ENCODE data around the gene LCLAT1.
A peak's percentile ranks its signal among the peaks of the same experiment; 100 is the strongest.
"Not testable (repeated sequence)": the region's sequence is repeated elsewhere in the genome, so short reads cannot be mapped to it uniquely, and the experiment has no call there.

The LCLAT1 gene

DNA sequence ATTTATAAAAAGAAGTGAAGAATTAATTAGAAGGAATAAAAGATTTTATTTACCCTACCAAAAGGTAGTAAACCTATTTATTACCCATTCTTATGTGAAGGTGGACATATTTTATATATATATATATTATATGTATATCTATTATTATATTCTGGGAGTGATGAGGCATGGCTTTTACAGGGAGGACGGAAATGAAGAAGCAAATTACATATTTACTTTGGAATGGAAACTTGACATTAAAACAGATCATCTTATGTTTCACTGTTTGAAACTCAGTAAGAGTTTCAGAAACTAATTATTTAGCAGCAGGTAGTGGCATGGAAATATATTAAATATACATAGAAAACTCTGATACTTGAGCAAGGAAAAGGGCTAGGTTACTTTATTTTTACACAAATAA is 143.4 kb downstream of the LCLAT1 start:
- DNase-seq (ENCODE audit: low spot score) = no peak

DNA sequence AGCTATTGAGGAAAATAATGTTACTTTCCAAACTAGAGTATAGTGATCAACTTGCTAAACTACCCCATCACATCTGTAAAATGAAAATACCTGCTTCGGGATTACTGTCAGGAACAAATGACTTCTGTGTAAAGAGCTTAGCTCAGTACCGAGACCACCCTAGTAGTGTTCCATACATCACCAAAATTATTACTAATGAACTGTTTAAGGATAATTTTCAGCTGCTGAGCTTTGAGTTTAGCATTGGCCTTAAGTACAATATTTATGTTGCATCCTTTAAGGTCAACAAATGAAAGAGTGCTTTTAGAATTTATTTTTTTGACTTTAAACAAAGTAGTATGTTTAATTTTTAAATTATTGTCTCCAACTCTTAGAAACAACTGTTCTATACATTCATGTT is 144.1 kb downstream of the LCLAT1 start:
- no peak for DNase-seq (ENCODE audit: low spot score)

DNA sequence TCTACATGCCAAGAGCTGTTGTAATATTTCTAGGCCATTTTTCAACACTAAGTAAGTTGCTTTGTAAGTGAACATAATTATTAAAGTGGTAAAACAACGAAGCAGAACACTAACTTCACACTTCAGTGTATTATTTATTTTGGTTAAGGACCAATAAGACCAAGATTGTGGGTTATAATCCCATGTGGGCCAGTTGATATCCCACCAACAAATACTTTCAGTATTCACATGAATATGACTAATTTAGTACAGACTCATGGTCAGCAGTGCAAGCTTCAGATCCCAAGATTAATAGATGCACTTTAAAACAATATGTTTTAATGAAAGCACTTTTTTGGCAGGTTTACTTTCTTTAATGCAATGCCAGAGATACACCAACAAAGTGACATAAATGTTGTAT is 154.3 kb downstream of the LCLAT1 start:
- DNase-seq (ENCODE audit: low spot score) = no peak

DNA sequence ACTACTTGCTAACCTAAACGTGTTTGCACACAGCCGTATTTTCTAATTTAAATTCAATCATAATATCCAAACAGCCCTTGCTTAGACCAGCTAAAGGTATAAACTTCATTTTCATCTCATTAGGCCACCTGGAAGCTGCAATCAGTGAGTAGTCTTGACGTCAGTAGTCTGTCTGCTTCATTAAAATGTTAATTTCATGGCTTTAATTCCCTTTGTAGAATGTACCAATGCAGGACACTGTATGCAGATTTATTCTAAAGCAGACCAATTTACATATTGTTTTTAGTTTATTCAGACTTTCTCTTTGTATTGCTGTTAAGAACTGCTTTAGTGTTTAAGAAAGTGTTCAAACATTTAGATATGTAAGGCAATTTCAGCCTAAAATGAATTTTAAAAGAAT is 158.2 kb downstream of the LCLAT1 start:
- DNase-seq (ENCODE audit: low spot score) = no peak

DNA sequence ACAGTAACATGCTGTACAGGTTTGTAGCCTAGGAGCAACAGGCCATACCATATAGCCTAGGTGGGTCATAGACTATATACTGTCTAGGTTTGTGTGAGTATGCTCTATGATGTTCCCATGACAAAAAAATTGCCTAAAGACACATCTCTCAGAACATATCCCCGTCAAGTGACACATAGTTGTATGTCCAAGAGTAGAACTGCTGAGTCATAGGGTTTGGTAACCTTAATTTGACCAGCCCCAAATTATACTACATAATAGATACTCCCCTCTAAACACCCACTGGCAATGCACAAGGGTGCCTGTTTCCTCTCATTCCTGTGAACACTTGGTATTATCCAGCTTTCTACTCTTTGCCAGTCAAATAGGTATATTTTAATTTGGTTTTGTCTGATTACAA is 161.6 kb downstream of the LCLAT1 start:
- no peak for DNase-seq (ENCODE audit: low spot score)

DNA sequence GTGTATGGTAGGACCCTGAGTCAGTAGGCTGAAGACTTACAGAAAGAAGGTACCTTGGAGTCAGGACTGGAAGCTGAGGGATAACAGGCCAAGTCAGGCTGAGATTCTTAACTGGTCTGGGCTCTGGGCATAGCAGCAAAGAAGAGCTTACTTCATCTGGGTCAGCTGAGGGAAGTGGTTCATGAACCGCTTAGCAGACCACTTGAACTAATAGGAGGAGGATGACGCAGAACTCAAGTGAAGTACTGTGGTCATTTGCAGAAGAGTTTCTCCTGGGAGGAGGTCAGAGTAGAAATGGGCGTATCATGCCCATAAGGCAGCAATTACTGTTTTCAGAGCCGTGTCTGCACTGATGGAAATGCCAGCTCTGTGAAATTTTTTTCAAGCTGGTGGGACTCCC is 164.5 kb downstream of the LCLAT1 start:
- DNase-seq (ENCODE audit: low spot score) = no peak

DNA sequence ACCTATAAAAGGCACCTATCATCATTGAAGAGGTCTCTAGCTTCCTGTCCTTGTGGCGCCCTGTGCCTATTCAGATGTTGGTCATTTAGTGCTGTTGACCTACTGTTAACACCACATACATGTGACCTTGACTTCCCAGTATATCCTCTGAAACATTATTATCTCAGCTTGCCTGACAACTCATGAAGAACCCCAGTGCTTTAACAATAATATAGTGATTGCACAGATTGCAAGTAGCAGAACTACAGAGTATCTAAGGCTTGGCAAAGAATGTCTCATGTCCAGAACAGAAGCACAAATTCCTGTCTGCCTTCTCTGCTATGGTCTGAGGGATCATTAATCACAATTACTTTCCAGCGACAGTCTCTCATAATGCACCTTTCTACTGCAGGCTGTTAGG is 165.3 kb downstream of the LCLAT1 start:
- DNase-seq (ENCODE audit: low spot score) = no peak

DNA sequence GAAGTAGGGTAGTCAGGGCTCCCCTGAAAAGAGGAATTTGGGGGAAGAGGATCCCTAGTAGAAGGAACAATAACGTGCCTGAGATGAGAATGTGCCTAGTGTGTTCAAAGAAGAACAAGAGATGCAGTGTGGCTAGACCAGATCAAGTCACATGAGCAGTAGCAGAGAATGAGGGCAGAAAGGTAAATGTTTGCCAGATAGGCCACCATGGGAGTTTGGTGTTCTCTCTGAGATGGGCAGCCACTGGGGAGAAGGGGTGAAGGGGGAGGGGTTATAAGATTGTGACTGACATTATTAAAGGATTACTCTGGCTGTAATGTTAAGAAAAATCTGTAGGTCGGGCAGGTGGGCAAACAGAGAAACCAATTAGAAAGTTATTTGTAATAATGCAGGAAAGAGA is 166.0 kb downstream of the LCLAT1 start:
- no peak for DNase-seq (ENCODE audit: low spot score)

DNA sequence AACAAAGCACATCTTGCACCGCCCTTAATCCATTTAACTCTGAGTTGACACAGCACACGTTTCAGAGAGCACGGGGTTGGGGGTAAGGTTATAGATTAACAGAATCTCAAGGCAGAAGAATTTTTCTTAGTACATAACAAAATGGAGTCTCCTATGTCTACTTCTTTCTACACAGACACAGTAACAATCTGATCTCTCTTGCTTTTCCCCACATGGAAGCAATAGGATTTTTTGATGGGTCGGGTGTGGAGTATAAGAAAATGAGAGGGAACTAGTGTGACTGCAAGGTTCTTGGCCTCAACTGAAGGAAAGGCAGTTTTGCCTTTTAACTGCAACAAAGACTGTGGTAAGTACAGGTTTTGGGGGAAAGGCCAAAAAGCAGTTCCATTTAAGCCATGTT is 167.2 kb downstream of the LCLAT1 start:
- not testable (repeated sequence) for DNase-seq (ENCODE audit: low spot score)

DNA sequence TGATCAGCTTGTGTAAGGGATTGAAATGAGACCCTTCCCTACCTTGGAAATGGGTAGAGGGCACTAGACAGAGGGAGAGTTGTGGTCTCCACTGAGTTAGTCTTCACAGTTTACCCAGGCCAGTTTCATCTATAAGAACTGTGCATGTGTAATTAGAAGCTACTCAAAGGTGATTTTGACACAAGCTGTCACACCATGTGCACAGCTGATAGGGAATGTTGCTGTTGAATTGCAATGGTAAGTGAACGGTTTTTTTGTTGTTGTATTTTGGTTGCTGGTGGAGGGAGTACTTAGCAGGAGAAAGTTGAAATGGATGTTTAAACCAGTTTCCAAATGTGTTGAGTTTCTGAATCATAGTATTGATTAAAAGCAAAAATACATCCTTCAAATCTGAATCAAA is 168.9 kb downstream of the LCLAT1 start:
- no peak for DNase-seq (ENCODE audit: low spot score)

DNA sequence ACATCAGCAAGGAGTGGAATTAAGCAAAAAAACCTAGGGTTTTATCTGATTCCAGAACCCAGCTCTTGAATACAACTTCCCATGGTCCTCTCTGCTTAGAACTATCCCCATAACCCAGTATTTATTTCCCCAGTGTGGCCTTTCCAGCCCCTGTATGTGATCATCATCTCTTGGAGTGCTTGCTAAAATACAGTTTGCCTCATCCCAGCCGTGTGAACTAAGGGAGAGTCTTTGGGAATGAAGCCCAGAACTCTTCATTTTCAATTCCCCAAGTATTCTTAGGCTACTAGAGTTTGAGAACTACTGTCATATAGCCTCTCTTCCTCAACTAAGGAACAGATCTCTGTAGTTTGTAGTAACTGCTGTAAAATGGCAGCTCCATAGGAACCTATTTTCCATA is 173.1 kb downstream of the LCLAT1 start:
- no peak for DNase-seq (ENCODE audit: low spot score)

DNA sequence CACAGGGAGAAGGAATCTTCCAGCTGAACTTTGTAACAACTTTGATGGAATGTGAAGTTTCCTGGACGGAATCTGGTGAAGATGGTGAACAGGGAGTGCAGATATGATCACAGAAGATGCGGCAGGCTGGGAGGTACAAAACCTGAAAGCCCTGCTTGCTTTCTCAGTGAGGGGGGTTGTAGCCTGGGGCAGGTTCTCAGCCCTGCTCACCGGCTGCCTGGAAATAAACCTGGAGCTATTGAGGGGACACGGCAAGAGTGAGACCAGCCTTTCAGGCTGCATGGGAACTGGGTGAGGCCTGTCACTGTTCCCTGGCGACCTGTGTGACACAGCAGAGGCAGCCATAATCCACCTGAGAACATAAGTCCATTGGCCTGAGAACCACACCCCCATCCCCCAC is 174.8 kb downstream of the LCLAT1 start:
- no peak for DNase-seq (ENCODE audit: low spot score)

DNA sequence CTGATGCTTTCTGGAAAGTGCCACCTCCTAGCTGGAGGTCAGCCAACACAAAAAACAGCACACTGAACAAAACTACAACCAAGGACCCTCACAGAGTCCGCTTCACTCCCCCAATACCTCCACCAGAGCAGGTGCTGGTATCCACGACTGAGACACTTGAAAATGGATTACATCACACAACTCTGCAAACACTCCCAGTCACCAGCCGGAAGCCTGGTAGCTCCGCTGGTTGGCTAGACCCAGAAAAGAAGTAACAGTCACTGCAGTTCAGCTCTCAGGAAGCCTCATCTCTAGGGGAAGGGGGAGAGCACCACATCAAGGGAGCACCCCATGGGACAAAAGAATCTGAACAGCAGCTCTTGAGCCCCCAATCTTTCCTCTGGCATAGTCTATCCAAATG is 175.4 kb downstream of the LCLAT1 start:
- no peak for DNase-seq (ENCODE audit: low spot score)

DNA sequence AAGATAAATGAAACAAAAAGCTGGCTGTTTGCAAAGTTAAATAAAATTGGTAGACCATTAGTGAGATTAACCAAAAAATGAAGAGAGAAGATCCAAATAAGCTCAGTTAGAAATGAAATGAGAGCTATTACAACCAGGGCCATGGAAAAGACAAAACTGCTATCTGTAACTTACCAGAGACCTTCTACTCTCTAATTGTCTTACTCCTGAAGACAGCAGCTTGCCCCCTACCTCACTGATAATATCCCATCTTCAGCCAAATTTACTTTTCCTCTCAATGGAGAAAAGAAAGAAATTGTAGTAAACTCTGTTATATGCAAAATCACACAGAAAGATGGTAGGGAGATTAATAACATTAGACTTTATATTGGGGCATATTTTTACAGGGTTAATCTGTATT is 178.2 kb downstream of the LCLAT1 start:
- DNase-seq (ENCODE audit: low spot score) = no peak

DNA sequence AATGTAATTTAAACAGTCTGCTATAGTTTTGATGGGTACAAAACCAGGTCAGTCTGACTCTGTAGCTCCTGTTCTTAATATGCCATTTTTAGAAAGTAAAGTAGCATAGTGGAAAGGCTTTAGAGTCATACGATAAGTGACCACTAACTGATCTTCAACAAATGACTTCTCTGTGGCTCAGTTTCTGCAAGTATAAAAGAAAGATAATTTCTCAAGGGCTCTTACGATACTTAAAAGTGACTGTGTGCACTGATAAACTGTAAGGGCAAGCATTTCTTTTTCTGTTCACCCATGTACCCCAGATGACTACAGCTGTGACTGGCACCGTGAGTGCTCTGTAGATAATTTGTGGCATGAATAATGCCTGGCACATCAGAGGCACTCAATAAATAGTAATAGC is 178.7 kb downstream of the LCLAT1 start:
- no peak for DNase-seq (ENCODE audit: low spot score)

DNA sequence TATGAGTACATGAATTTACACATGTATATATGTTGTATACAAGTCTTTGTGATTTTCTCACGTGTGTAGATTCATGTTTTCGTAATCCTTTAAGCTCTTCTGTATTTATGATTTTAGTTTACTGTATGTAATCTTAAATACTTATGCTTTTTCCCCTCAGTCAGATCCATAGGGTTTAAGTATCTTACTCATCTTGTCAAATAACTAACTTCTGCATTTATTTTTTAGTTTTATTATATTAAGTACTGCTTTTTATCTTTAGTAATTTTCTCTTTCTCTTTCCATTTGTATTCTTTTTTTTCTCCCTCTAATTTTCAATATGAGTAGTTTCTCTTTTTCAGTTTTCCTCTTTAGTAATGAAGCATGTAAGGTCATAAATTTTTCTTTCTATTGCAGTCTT is 179.4 kb downstream of the LCLAT1 start:
- no peak for DNase-seq (ENCODE audit: low spot score)

DNA sequence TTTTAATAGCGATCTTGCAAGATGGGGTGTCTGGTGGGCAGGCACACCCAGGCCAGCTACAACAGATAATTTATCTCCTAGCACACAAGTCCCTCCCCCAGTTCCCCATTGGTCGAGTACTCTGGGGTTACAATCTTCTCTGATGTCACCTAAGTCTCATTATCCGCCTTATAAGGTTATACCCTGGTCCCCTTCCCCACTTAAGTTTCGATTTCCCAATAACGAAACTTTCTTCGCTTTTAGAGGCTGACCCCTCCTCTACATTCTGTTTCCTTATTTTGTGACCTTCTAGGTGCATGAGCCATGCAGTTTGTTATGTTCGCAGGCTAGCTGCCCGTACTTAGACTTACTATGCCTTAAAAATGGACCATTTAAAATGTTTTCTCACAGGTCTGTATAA is 180.1 kb downstream of the LCLAT1 start:
- no peak for DNase-seq (ENCODE audit: low spot score)

DNA sequence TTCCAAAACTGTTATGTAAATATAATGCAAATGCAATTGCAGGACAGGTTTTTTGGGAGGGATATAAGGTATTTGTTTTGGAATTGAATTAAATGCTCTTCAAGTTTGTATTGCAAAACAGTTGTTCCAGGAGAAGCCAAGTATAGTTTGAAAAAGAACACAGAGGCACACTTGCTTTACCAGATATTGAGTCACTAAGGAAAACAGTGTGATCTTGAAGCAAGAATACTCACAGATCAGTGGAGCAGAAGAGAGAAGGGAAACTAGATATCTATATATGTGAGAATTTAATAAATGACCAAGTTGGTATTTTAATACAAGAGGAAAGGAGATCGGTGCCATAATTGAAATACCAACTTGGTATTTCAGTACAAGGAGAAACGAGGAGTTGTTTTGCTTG is 181.3 kb downstream of the LCLAT1 start:
- DNase-seq (ENCODE audit: low spot score) = no peak

DNA sequence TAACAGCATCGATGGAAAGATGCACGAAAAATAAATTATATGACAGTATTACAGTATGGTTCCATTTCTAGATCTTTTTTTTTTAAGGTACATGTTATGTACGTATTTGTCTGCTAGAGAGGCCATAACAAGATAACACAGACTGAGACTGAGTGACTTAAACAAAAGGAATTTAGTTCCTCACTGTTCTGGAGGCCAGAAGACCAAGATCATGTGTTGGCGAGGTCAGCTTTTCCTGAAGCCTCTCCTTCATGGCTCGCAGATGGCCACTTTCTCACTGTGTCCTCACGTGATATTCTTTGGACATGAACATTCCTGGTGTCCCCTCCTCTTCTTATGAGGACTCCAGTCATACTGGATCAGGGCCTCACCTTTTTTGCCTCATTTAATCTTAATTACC is 182.8 kb downstream of the LCLAT1 start:
- no peak for DNase-seq (ENCODE audit: low spot score)

DNA sequence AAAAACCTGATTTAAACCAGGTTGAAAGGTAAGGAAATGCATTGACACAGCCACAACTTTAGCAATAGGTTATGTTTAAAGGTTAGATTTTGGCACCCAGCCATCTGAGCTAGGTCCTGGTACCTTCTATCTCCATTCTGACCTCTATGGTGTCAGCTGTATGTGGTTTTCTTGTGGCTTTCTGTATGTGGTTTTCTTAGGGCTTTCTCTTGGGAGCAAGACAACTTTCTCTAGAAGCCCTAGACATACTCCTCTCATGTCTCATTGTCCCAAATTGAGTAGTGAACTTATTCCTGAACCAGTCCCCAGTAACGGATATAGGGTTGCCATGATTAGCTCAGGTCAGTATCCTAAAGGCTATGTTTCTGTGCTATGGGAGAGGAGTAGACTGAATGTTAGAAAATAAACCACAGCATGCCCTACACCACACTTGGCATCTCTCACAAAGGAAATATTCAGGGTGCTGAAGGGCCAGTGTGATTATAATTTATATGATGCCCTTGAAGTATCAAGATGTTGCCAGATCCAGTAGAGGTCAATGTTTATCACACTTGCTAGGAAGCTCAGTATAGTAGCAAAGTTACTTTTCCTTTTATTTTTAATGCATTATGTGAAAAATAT is 184.1 kb downstream of the LCLAT1 start:
- DNase-seq (ENCODE audit: low spot score) = peak; percentile 14

DNA sequence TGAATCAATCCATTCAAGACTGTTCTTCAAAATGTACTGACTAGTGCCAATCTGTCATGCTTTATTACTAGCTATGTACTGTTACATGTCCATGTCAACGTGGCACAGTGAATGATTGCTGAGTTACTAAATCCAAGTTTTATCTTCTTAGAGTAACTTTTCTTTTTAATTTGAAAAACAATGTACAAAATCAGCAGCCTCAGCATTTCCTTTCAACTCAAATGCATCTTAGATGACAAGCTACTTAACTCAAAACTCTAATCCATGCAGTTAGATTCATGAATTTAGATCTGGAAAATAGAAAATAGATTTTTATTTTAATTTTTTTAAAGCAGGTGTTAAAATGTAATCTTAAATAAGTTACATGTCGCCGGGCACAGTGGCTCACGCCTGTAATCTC is 186.0 kb downstream of the LCLAT1 start:
- DNase-seq (ENCODE audit: low spot score) = no peak

DNA sequence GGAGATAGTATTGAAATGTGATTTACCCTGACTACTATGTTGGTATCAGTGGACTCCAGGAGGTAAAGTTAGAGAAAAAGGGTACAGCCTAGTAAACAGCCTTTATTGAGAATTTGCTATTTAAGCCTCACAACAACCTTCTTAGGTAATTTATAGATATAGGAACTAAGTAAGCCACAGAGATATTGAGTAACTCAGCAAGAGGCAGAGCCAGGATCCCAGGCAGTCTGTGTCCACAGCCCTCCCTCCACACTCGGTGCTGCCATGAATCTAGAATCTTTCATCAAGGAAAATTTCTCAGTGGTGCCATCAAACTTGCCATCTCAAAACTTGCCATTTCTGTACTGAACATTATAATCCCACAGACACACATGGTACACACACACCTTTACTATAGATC is 189.3 kb downstream of the LCLAT1 start:
- no peak for DNase-seq (ENCODE audit: low spot score)

DNA sequence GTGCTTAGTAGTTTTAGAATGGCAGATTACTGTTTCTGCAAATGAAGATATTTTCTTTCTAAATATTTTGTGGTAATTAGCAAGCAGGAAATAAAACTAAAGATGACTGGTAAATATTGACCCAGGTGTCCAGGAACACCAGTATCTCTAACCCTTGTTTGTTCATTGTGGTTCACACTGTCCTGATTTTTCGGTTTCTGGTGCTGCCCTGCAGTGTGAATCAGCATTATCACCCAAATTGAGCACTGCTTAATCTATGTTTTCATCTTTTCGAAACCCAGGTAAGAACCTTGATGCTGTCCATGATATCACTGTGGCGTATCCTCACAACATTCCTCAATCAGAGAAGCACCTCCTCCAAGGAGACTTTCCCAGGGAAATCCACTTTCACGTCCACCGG is 192.8 kb downstream of the LCLAT1 start:
- no peak for DNase-seq (ENCODE audit: low spot score)

DNA sequence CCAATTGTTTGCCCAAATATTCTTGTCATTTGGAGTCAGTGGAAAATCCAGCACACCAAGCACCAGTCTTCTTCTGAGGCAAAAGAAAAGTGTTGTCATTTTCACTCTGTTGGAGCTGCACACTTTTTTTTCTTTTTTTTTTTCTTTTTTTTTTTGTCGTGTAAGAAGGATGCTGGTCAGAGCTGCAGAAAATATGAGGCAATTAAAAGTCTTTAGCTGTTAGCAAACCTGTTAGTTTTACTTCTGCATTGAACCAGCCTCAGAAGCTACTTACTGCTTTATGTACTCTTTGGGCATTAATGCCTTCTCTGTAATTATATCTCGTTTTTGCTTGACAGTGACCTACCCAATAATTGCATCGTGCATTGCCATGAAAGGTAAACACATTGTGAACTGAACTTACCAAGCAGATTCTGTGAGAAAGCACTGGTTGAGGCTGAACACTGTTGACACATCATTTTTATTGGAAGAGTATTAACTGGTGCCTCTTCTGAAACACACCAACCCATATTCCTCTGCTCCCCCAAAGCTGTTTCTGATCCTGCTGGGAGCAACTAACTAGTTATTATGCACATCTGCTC is 194.8 kb downstream of the LCLAT1 start:
- DNase-seq (ENCODE audit: low spot score) = no peak

DNA sequence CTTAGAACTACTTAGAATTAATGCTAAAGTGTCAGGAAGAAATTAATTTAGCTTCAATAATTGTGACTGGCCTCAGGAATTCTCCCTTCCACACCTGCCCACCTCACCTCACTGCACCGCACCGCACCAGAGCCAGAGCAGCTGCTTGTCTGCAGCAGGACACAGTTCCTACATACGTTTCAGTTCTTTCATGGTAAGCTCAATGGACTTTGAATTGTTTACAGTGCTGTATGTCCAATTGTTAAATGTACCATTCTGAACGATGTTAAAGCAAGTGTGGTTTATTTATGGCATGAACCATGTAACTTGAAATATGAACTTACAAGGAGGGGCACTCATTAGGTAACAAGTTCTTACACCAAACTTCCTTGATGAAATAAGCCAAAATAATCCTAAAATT is 196.0 kb downstream of the LCLAT1 start:
- DNase-seq (ENCODE audit: low spot score) = not testable (repeated sequence)

Data from CD4-positive, alpha-beta T cell treated with Interleukin-2 at 100 ng/mL for 4 hours (primary cell).